Loucy (cell line): ENCODE data around the gene ARPC4.

Experiments used
- H2AFZ ChIP-seq: fragments of 200-600 bp; sonication (generic); 2 replicates; pipeline ENCODE4 v1.6.0; 2016; ENCODE audit warnings: antibody characterized with exemption, mild to moderate bottlenecking, low read length, moderate library complexity
- H3F3A ChIP-seq: fragments of 200-600 bp; 2 replicates; pipeline ENCODE4 v1.6.0; 2016; ENCODE audit warnings: antibody characterized with exemption, low read depth, mild to moderate bottlenecking
- H3K27me3 ChIP-seq: fragments of 200-600 bp; sonication (generic); 2 replicates; pipeline ENCODE4 v1.6.1; 2014; ENCODE audit warnings: low read length, mild to moderate bottlenecking; ENCODE audit not compliant: insufficient read depth, poor library complexity, severe bottlenecking
- H3K36me3 ChIP-seq: fragments of 200-600 bp; sonication (generic); 2 replicates; pipeline ENCODE4 v1.6.1; 2016; ENCODE audit warnings: low read length; ENCODE audit not compliant: insufficient read depth
- H3K4me1 ChIP-seq: fragments of 200-600 bp; sonication (generic); 2 replicates; pipeline ENCODE4 v1.5.1; 2014; ENCODE audit warnings: low read length, mild to moderate bottlenecking; ENCODE audit not compliant: insufficient read depth, poor library complexity, severe bottlenecking
- H3K4me2 ChIP-seq: fragments of 200-600 bp; sonication (generic); 2 replicates; pipeline ENCODE4 v1.6.0; 2014; ENCODE audit warnings: antibody characterized with exemption, low read length, low read depth, mild to moderate bottlenecking; ENCODE audit not compliant: poor library complexity, severe bottlenecking
- H3K4me3 ChIP-seq: fragments of 200-600 bp; sonication (generic); 2 replicates; pipeline ENCODE4 v1.5.1; 2014; ENCODE audit warnings: low read length, mild to moderate bottlenecking, mixed read lengths; ENCODE audit not compliant: poor library complexity, severe bottlenecking
- H3K79me2 ChIP-seq: fragments of 200-600 bp; sonication (generic); 2 replicates; pipeline ENCODE4 v1.6.1; 2014; ENCODE audit warnings: low read length; ENCODE audit not compliant: insufficient read depth
- H3K9ac ChIP-seq: fragments of 200-600 bp; sonication (generic); 2 replicates; pipeline ENCODE4 v1.6.0; 2014; ENCODE audit warnings: mild to moderate bottlenecking, low read depth, low read length, moderate library complexity; ENCODE audit not compliant: poor library complexity, severe bottlenecking
- H3K9me2 ChIP-seq: fragments of 200-600 bp; sonication (generic); replicated peaks from 2 replicates; pipeline ENCODE4 v1.6.1; 2016; ENCODE audit warnings: low read depth, low read length, mixed read lengths
- H3K9me3 ChIP-seq: fragments of 200-600 bp; sonication (generic); 2 replicates; pipeline ENCODE4 v1.6.1; 2014; ENCODE audit warnings: mild to moderate bottlenecking, antibody characterized with exemption, low read length, low read depth; ENCODE audit not compliant: insufficient read depth
- H4K20me1 ChIP-seq: fragments of 200-600 bp; sonication (generic); 2 replicates; pipeline ENCODE4 v1.6.0; 2014; ENCODE audit warnings: antibody characterized with exemption, low read length, mild to moderate bottlenecking; ENCODE audit not compliant: insufficient read depth, poor library complexity, severe bottlenecking
- CTCF ChIP-seq: fragments of 200-600 bp; sonication (generic); conservative IDR thresholded peaks from 2 replicates; pipeline ENCODE4 v1.5.1; 2014; ENCODE audit warnings: mild to moderate bottlenecking, antibody characterized with exemption, low read length
- EZH2phosphoT487 ChIP-seq: fragments of 200-600 bp; IDR thresholded peaks from 2 replicates; pipeline ENCODE4 v1.6.1; 2018; ENCODE audit warnings: antibody characterized with exemption, mild to moderate bottlenecking, moderate library complexity, borderline replicate concordance

Gene ARPC4

GRCh38 chr3:9837701-9838582, 45.1 kb downstream of the ARPC4 start:
- Histone ChIP-seq H2AFZ (no peak overlapping the region), H4K20me1 (no peaks in the 10 kb centered on the region), H3K27me3 (no peaks in the 10 kb centered on the region), H3K4me2 (peak overlapping the region; percentile 41), H3K9me3 (no peaks in the 10 kb centered on the region), H3K4me1 (peaks cover 19% of the 10 kb centered on the region), H3K9me2 (no peaks in the 10 kb centered on the region), H3K9ac (peak overlapping the region; percentile 16), H3K79me2 (peaks cover 2% of the 10 kb centered on the region; the same call in 1 of the 2 replicates), H3K4me3 (peak overlapping the region; percentile 9), H3F3A (no peaks in the 10 kb centered on the region), H3K36me3 (peaks cover 30% of the 10 kb centered on the region; the same call in 1 of the 2 replicates)
- TF ChIP-seq EZH2phosphoT487: no peak
- TF ChIP-seq CTCF: no peak

- H3F3A ChIP-seq: no peaks in the 10 kb centered on the region
- H3K27me3 ChIP-seq: no peaks in the 10 kb centered on the region
- peak overlapping the region; percentile 9 for H3K4me3 ChIP-seq
- H3K79me2 ChIP-seq: peaks cover 10% of the 10 kb centered on the region; the same call in 1 of the 2 replicates
- peaks cover 19% of the 10 kb centered on the region for H3K4me1 ChIP-seq
- no peak for TF ChIP-seq EZH2phosphoT487
- no peak for TF ChIP-seq CTCF
- peaks cover 23% of the 10 kb centered on the region; the same call in 1 of the 2 replicates for H3K36me3 ChIP-seq
- H3K9me3 ChIP-seq: no peaks in the 10 kb centered on the region
- H4K20me1 ChIP-seq: no peaks in the 10 kb centered on the region
- H2AFZ ChIP-seq: no peak overlapping the region
- peak overlapping the region; percentile 41 for H3K4me2 ChIP-seq
- H3K9ac ChIP-seq: peak overlapping the region; percentile 16
- H3K9me2 ChIP-seq: no peaks in the 10 kb centered on the region
Measured at GRCh38 chr3:9838856-9839255, 46.0 kb downstream of the ARPC4 start.

- Histone ChIP-seq H4K20me1 (no peaks in the 10 kb centered on the region), H3K36me3 (peaks cover 2% of the 10 kb centered on the region; the same call in 1 of the 2 replicates), H3F3A (no peaks in the 10 kb centered on the region), H3K9me3 (no peaks in the 10 kb centered on the region), H2AFZ (no peak overlapping the region), H3K79me2 (peaks cover 10% of the 10 kb centered on the region; the same call in 1 of the 2 replicates), H3K9me2 (no peaks in the 10 kb centered on the region), H3K9ac (no peak overlapping the region), H3K27me3 (no peaks in the 10 kb centered on the region), H3K4me2 (no peak overlapping the region), H3K4me1 (peaks cover 24% of the 10 kb centered on the region), H3K4me3 (no peak overlapping the region)
- TF ChIP-seq CTCF (no peak), EZH2phosphoT487 (no peak)
Measured at GRCh38 chr3:9841015-9841414, 48.1 kb downstream of the ARPC4 start.
